NT2/D1 (cell line): ENCODE measurements around the gene CCDC47.

ENCODE experiments used
- YY1 ChIP-seq: IDR thresholded peaks from 2 replicates; pipeline ENCODE4 v1.6.1; 2011; ENCODE audit not compliant: insufficient read length, insufficient read depth
- ZNF274 ChIP-seq: IDR thresholded peaks from 2 replicates; pipeline ENCODE4 v1.6.1; 2011; ENCODE audit warnings: mild to moderate bottlenecking, low read depth, low read length

- TF ChIP-seq YY1 (no peak), ZNF274 (no peak)
These were observed 49.1 kb upstream of the CCDC47 start for GRCh38 chr17:63822537-63822936.
